Fibroblast of lung (primary cell): ENCODE measurements around the gene GSTA2.

Experiments used
- EZH2 ChIP-seq: IDR thresholded peaks from 2 replicates; pipeline ENCODE4 v1.5.1; 2012; ENCODE audit warnings: low read length, control low read depth, mild to moderate bottlenecking; ENCODE audit errors: missing control alignments
- TF ChIP-seq, protein P1 (sequence below), 2 donors: IDR thresholded peaks in 1 of 2; conservative IDR thresholded peaks in 1 of 2; 1 replicate in 1 of 2; 2 replicates in 1 of 2; pipeline ENCODE4 v1.5.1; 2011 to 2012; ENCODE audit warnings: low read length in 2 of 2, control low read depth in 1 of 2, inconsistent platforms in 1 of 2, low read depth in 1 of 2, mild to moderate bottlenecking in 1 of 2

DNA sequence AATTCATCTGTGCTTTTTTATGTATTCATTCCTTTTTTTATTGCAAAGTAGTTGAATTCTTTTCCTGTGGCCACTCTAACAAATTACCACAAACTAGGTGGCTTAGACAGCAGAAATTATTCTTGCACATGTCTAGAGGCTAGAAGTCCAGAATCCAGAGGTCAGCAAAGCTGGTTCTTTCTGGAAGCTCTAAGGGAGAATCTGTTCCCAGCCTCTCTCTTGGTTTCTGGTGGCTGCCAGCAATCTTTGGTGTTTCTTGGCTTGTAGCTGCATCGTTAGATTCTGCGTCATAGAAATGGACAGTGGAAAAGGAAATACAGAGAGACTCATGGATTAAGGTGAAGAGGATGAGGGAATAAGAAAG, 39.3 kb downstream of the GSTA2 start:
- TF ChIP-seq, protein P1, sequence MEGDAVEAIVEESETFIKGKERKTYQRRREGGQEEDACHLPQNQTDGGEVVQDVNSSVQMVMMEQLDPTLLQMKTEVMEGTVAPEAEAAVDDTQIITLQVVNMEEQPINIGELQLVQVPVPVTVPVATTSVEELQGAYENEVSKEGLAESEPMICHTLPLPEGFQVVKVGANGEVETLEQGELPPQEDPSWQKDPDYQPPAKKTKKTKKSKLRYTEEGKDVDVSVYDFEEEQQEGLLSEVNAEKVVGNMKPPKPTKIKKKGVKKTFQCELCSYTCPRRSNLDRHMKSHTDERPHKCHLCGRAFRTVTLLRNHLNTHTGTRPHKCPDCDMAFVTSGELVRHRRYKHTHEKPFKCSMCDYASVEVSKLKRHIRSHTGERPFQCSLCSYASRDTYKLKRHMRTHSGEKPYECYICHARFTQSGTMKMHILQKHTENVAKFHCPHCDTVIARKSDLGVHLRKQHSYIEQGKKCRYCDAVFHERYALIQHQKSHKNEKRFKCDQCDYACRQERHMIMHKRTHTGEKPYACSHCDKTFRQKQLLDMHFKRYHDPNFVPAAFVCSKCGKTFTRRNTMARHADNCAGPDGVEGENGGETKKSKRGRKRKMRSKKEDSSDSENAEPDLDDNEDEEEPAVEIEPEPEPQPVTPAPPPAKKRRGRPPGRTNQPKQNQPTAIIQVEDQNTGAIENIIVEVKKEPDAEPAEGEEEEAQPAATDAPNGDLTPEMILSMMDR (conservative IDR thresholded peaks at IDR 0.05 in 1 of 2, IDR thresholded peaks at IDR 0.05 in 1 of 2; ENCODE audit: low read depth in 1 of 2, low read length in 2 of 2) = no peak
- no peak for TF ChIP-seq EZH2
